HepG2 (cell line): Measurements from ENCODE around the gene GRAP.
"Not testable (repeated sequence)": the region's sequence is repeated elsewhere in the genome, so short reads cannot be mapped to it uniquely, and the experiment has no call there.

Experiments
- ARNT ChIP-seq: fragments of 450-650 bp; IDR thresholded peaks from 2 replicates; pipeline ENCODE4 v1.6.1; 2017
- REST ChIP-seq, 2 experiments: IDR thresholded peaks; 2 replicates each; pipeline ENCODE4 v1.6.1; 2011 to 2012; ENCODE audit warnings: low read length in 2 of 2, borderline replicate concordance in 1 of 2, low read depth in 1 of 2, mild to moderate bottlenecking in 1 of 2, moderate library complexity in 1 of 2
- ZNF513 ChIP-seq: sonication (generic); formaldehyde crosslinking; conservative IDR thresholded peaks from 2 replicates; pipeline ENCODE4 v1.5.0; 2020; ENCODE audit warnings: missing genetic modification reagents
- ZXDC ChIP-seq: sonication (generic); formaldehyde crosslinking; IDR thresholded peaks from 2 replicates; pipeline ENCODE4 v1.5.0; 2020; ENCODE audit warnings: mild to moderate bottlenecking, missing genetic modification reagents

GRCh38 chr17:19090058-19090772 is 43.5 kb upstream of the GRAP start:
- TF ChIP-seq REST (IDR thresholded peaks at IDR 0.05; ENCODE audit: borderline replicate concordance in 1 of 2, low read depth in 1 of 2, low read length in 2 of 2); ZNF513; ARNT; ZXDC (CRISPR knock-in tag): not testable (repeated sequence)
